T-helper 17 cell (primary cell): ENCODE data around the gene MAN1A2. TPM values are rescaled to one million over a fixed set of nuclear protein-coding genes. Genes with fewer than 3 reads are reported as not detected.

Source experiments
- ATAC-seq: fragments of 150-1000 bp; cut with Tn5 transposase; 2 replicates; pipeline ENCODE4 v1.10.0; 2021; ENCODE audit warnings: mild to moderate bottlenecking, moderate library complexity
- DNase-seq, 3 donors: peaks; one replicate each; pipeline versions ENCODE4 v3.0.0 to v3.0.0-alpha.2; 2020 to 2021
- H3K9me3 ChIP-seq: one replicate; pipeline ENCODE4 v1.7.0; 2013; ENCODE audit warnings: low read length, mild to moderate bottlenecking; ENCODE audit not compliant: control insufficient read depth, poor library complexity, severe bottlenecking
- H3K27ac Mint-ChIP-seq: one replicate; pipeline ENCODE4 v1.8.0; 2022; ENCODE audit warnings: mild to moderate bottlenecking, moderate library complexity, mixed read lengths
- H3K27me3 Mint-ChIP-seq: one replicate; pipeline ENCODE4 v1.8.0; 2022; ENCODE audit warnings: mixed read lengths
- H3K36me3 Mint-ChIP-seq: one replicate; pipeline ENCODE4 v1.8.0; 2022; ENCODE audit warnings: low read depth, mixed read lengths
- H3K4me1 Mint-ChIP-seq: one replicate; pipeline ENCODE4 v1.8.0; 2022; ENCODE audit warnings: mild to moderate bottlenecking, mixed read lengths
- H3K4me3 Mint-ChIP-seq: one replicate; pipeline ENCODE4 v1.8.0; 2022; ENCODE audit warnings: mild to moderate bottlenecking, moderate library complexity, mixed read lengths
- total RNA-seq, 4 donors: library from RNA in 2 of 4; stranded (reverse) in 2 of 4; gene quantifications; one replicate each; pipeline ENCODE4 v1.2.3 and lab custom pipeline; 2022 to 2026

Gene MAN1A2
- total RNA-seq, 2 donors from 2014 or later: 51.6 to 52.9 TPM

- Mint-ChIP-seq H3K27me3 (no peaks in the 10 kb centered on the region), H3K4me1 (peaks cover 28% of the 10 kb centered on the region), H3K27ac (no peak overlapping the region), H3K36me3 (no peaks in the 10 kb centered on the region), H3K4me3 (no peak overlapping the region)
- H3K9me3 ChIP-seq: no peaks in the 10 kb centered on the region
- ATAC-seq: no peak
- DNase-seq: no peak
These were observed 207.0 kb downstream of the MAN1A2 start for GRCh38 chr1:117574161-117574835.

- H3K27ac Mint-ChIP-seq: no peak overlapping the region
- no peaks in the 10 kb centered on the region for H3K9me3 ChIP-seq
- no peak for DNase-seq
- no peaks in the 10 kb centered on the region for H3K27me3 Mint-ChIP-seq
- H3K4me1 Mint-ChIP-seq: peaks cover 23% of the 10 kb centered on the region
- no peak for ATAC-seq
- no peaks in the 10 kb centered on the region for H3K36me3 Mint-ChIP-seq
- H3K4me3 Mint-ChIP-seq: no peak overlapping the region
These were observed 208.5 kb downstream of the MAN1A2 start for GRCh38 chr1:117575586-117576225.

GRCh38 chr1:117576236-117576635 is 209.0 kb downstream of the MAN1A2 start:
- Mint-ChIP-seq H3K27ac (no peak overlapping the region), H3K27me3 (no peaks in the 10 kb centered on the region), H3K4me1 (peaks cover 25% of the 10 kb centered on the region), H3K4me3 (no peak overlapping the region), H3K36me3 (peaks cover 2% of the 10 kb centered on the region)
- H3K9me3 ChIP-seq: no peaks in the 10 kb centered on the region
- DNase-seq (no peak), ATAC-seq (no peak)

GRCh38 chr1:117577191-117577885 is 210.1 kb downstream of the MAN1A2 start:
- peaks cover 20% of the 10 kb centered on the region for H3K4me1 Mint-ChIP-seq
- peaks cover 2% of the 10 kb centered on the region for H3K36me3 Mint-ChIP-seq
- no peaks in the 10 kb centered on the region for H3K9me3 ChIP-seq
- no peak overlapping the region for H3K27ac Mint-ChIP-seq
- H3K4me3 Mint-ChIP-seq: no peak overlapping the region
- DNase-seq: no peak
- no peaks in the 10 kb centered on the region for H3K27me3 Mint-ChIP-seq
- ATAC-seq: no peak

- Mint-ChIP-seq H3K36me3 (peaks cover 2% of the 10 kb centered on the region), H3K27me3 (no peaks in the 10 kb centered on the region), H3K4me3 (no peak overlapping the region), H3K4me1 (peaks cover 10% of the 10 kb centered on the region), H3K27ac (no peak overlapping the region)
- H3K9me3 ChIP-seq: no peaks in the 10 kb centered on the region
- DNase-seq (no peak), ATAC-seq (no peak)
These were observed 211.2 kb downstream of the MAN1A2 start for GRCh38 chr1:117578466-117578865.

Other genes with a start within 250 kb of the MAN1A2 start
- gene TRIM45, start 245.7 kb upstream of the MAN1A2 start, total RNA-seq: 1 to 10 TPM; 1.0 to 1.4 TPM
- gene VTCN1, start 156.5 kb upstream of the MAN1A2 start, total RNA-seq: not detected
- 100 to 1,000 TPM; 129 to 173 TPM for gene TENT5C, start 238.6 kb downstream of the MAN1A2 start, total RNA-seq